Activated B cell treated with CpG ODN at 0.5 μM for 24 hours (primary cell): ENCODE measurements around the gene MST1. TPM values are rescaled to one million over a fixed set of nuclear protein-coding genes. Genes with fewer than 3 reads are reported as not detected.

ENCODE experiments used
- ATAC-seq: fragments of 200-7000 bp; cut with Tn5 transposase; one replicate; pipeline ENCODE4 v1.10.0; 2021; ENCODE audit warnings: low read depth, mild to moderate bottlenecking, moderate library complexity
- CTCF ChIA-PET: fragments of 350-600 bp; sonication (Branson Sonifier 250); formaldehyde crosslinking; loops from one replicate; lab custom pipeline; 2021; ENCODE audit warnings: antibody characterized with exemption; lab: Charles Lee
- POLR2A ChIA-PET: fragments of 350-600 bp; sonication (Branson Sonifier 250); formaldehyde crosslinking; loops from one replicate; lab custom pipeline; 2021; ENCODE audit warnings: antibody characterized with exemption; lab: Charles Lee
- DNase-seq: peaks from one replicate; pipeline ENCODE4 v3.0.0; 2022
- H3K27ac Mint-ChIP-seq: one replicate; pipeline ENCODE4 v1.8.0; 2020; ENCODE audit warnings: mixed read lengths
- H3K27me3 Mint-ChIP-seq: one replicate; pipeline ENCODE4 v1.8.0; 2021; ENCODE audit warnings: mixed read lengths
- H3K36me3 Mint-ChIP-seq: one replicate; pipeline ENCODE4 v1.8.0; 2021; ENCODE audit warnings: low read depth, mixed read lengths
- H3K4me1 Mint-ChIP-seq: one replicate; pipeline ENCODE4 v1.8.0; 2021; ENCODE audit warnings: mixed read lengths
- H3K4me3 Mint-ChIP-seq: one replicate; pipeline ENCODE4 v1.8.0; 2020; ENCODE audit warnings: mild to moderate bottlenecking, mixed read lengths
- H3K9me3 Mint-ChIP-seq: one replicate; pipeline ENCODE4 v1.8.0; 2020; ENCODE audit warnings: mixed read lengths
- intact Hi-C: fragments of 100-400 bp; cut with micrococcal nuclease; formaldehyde crosslinking; loops from one replicate; pipeline ENCODE4 v1.15.1; 2024
- total RNA-seq: library from RNA; stranded (reverse); gene quantifications from 2 replicates; pipeline ENCODE4 v1.2.3, GENCODE V29; 2022
- TF ChIP-seq, protein P1 (sequence below): fragments of 200-600 bp; IDR thresholded peaks from one replicate; pipeline ENCODE4 v1.8.0; 2022; ENCODE audit warnings: antibody characterized with exemption, mild to moderate bottlenecking

The MST1 gene
- total RNA-seq, 1 donor from 2014 or later, result 8.0 TPM

DNA sequence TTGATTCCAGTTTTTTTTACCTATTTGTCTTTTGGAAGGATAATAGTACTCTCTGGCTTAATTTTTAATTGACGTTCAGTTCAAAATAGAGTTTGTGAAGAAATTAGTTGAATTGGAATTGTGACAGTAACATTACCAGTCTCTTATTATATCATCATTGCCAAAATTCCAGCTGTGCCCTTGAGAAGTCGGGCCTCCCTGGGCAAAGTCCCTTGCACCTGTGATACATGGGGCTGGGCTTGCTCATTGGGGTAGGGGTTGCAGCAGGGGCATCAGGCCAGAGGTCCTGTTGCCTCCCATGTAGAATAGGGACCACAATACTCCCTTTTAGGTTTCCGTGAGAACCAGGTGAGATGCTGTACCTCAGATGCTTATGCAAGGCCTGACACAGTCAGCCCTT is 43.0 kb downstream of the MST1 start:
- Mint-ChIP-seq H3K4me1 (no peaks in the 10 kb centered on the region), H3K27ac (no peak overlapping the region), H3K27me3 (no peaks in the 10 kb centered on the region), H3K4me3 (no peak overlapping the region), H3K9me3 (no peaks in the 10 kb centered on the region), H3K36me3 (no peaks in the 10 kb centered on the region)
- ChIA-PET POLR2A (no interaction called here), CTCF (no interaction called here)
- intact Hi-C loops, result no loop called here
- TF ChIP-seq, protein P1, sequence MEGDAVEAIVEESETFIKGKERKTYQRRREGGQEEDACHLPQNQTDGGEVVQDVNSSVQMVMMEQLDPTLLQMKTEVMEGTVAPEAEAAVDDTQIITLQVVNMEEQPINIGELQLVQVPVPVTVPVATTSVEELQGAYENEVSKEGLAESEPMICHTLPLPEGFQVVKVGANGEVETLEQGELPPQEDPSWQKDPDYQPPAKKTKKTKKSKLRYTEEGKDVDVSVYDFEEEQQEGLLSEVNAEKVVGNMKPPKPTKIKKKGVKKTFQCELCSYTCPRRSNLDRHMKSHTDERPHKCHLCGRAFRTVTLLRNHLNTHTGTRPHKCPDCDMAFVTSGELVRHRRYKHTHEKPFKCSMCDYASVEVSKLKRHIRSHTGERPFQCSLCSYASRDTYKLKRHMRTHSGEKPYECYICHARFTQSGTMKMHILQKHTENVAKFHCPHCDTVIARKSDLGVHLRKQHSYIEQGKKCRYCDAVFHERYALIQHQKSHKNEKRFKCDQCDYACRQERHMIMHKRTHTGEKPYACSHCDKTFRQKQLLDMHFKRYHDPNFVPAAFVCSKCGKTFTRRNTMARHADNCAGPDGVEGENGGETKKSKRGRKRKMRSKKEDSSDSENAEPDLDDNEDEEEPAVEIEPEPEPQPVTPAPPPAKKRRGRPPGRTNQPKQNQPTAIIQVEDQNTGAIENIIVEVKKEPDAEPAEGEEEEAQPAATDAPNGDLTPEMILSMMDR, result no peak
- ATAC-seq (no peak), DNase-seq (no peak)

DNA sequence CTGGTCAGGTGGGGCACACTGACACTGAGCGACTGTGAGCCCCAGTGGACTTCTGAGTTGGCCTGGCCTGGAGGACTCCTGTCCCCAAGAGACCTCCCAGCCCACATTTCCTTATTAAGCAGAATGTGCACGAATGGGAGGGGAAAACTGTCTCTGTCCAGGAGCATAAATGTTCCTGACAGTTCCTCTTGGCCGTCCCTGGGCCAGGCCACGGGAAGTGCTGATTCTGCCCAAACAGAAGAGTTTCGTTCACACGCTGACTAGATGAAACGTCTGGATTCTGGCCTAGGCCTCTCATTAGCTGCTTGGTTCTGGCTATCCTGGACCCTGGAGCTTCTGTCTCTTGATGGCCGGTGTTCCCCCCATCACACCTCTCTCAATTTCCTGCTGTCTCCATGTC is 44.6 kb downstream of the MST1 start:
- H3K4me1 Mint-ChIP-seq, result no peaks in the 10 kb centered on the region
- no peak overlapping the region for H3K27ac Mint-ChIP-seq
- TF ChIP-seq, protein P1, result no peak
- CTCF ChIA-PET, result no interaction called here
- POLR2A ChIA-PET, result no interaction called here
- intact Hi-C loops, result no loop called here
- H3K9me3 Mint-ChIP-seq, result no peaks in the 10 kb centered on the region
- DNase-seq, result no peak
- H3K4me3 Mint-ChIP-seq, result no peak overlapping the region
- H3K36me3 Mint-ChIP-seq, result no peaks in the 10 kb centered on the region
- H3K27me3 Mint-ChIP-seq, result no peaks in the 10 kb centered on the region
- no peak for ATAC-seq

DNA sequence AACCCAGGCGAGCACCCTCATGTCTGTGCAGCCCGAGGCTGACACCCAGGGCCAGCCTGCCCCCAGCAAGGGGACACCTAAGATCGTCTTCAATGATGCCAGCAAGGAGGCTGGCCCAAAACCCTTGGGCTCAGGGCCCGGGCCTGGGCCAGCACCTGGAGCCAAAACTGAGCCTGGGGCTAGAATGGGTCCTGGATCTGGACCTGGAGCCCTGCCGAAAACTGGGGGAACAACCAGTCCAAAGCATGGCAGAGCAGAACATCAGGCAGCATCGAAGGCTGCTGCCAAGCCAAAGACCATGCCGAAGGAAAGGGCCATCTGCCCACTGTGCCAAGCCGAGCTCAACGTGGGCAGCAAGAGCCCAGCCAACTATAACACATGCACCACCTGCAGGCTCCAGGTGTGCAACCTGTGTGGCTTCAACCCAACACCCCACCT is 46.5 kb downstream of the MST1 start:
- DNase-seq, result no peak
- Mint-ChIP-seq H3K27me3 (no peaks in the 10 kb centered on the region), H3K4me3 (no peak overlapping the region), H3K36me3 (no peaks in the 10 kb centered on the region), H3K27ac (no peak overlapping the region), H3K4me1 (no peaks in the 10 kb centered on the region), H3K9me3 (no peaks in the 10 kb centered on the region)
- CTCF ChIA-PET, result no interaction called here
- ATAC-seq, result no peak
- POLR2A ChIA-PET, result no interaction called here
- TF ChIP-seq, protein P1, result no peak
- intact Hi-C loops, result no loop called here

DNA sequence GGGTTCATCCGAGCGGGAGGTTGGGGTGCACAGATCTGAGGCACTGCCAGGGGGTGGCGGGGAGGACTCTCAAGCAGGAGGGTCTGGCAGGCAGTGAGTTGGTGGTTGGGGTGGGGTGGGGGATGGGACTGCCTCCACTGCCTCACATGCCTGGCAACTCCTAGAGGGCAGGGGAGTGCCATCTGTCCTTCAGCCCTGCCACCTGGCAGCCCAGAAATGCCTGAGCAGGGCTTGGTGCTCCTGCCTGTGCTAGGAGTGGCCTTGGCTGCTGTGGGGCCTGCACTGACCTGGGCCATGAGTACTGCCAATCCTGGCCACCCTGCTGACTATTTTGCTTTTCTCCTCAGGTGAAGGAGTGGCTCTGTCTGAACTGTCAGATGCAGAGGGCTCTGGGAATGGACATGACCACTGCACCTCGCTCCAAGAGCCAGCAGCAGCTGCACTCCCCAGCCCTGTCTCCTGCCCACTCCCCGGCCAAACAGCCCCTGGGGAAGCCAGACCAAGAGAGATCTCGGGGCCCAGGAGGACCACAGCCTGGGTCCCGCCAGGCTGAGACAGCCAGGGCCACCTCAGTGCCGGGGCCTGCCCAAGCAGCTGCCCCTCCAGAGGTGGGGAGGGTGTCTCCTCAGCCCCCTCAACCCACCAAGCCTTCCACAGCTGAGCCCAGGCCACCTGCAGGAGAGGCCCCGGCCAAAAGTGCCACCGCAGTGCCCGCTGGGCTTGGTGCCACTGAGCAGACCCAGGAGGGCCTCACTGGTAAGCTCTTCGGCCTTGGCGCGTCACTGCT is 47.2 kb downstream of the MST1 start:
- no peak overlapping the region for H3K4me3 Mint-ChIP-seq
- no peak for ATAC-seq
- TF ChIP-seq, protein P1, result no peak
- H3K36me3 Mint-ChIP-seq, result no peaks in the 10 kb centered on the region
- ChIA-PET CTCF (no interaction called here), POLR2A (no interaction called here)
- no peaks in the 10 kb centered on the region for H3K27me3 Mint-ChIP-seq
- no peaks in the 10 kb centered on the region for H3K4me1 Mint-ChIP-seq
- H3K27ac Mint-ChIP-seq, result no peak overlapping the region
- DNase-seq, result no peak
- intact Hi-C loops, result no loop called here
- H3K9me3 Mint-ChIP-seq, result no peaks in the 10 kb centered on the region

DNA sequence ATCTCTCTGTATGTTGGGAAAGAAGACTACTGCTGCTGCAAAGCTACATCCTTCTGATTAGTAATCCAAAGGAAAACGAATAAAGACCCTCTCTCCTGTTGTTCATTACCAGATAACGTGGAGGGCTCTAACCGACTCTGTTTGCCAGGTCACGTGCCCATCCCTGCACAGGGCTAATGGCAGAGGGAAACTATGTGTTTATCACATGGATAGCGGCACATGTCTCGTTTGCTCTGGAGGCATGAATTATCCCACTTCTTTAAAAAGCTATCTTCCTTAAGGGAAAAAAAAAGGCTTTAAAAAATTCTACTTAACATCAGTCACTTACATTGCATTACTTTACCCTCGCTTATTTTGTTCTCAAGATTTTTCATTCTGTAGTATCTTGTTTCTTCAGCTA is 48.0 kb downstream of the MST1 start:
- no peaks in the 10 kb centered on the region for H3K27me3 Mint-ChIP-seq
- ATAC-seq (no peak), DNase-seq (no peak)
- CTCF ChIA-PET, result no interaction called here
- H3K4me1 Mint-ChIP-seq, result no peaks in the 10 kb centered on the region
- no peak overlapping the region for H3K27ac Mint-ChIP-seq
- POLR2A ChIA-PET, result no interaction called here
- TF ChIP-seq, protein P1, result no peak
- no peak overlapping the region for H3K4me3 Mint-ChIP-seq
- no peaks in the 10 kb centered on the region for H3K9me3 Mint-ChIP-seq
- intact Hi-C loops, result no loop called here
- no peaks in the 10 kb centered on the region for H3K36me3 Mint-ChIP-seq
